GM12892 (cell line): Measurements from ENCODE around the gene ILF3.
A peak's percentile ranks its signal among the peaks of the same experiment; 100 is the strongest.

Experiments used
- DNase-seq: peaks from one replicate; pipeline ENCODE4 v3.0.0; 2011; ENCODE audit not compliant: insufficient read length
- FAIRE-seq: peaks from 2 replicates; lab custom pipeline; 2011; peaks lifted over from hg19 to GRCh38; lab: Jason Lieb, UNC
- POLR2A ChIP-seq: IDR thresholded peaks from 2 replicates; pipeline ENCODE4 v1.6.1; 2011; ENCODE audit warnings: low read depth, low read length, control low read depth
- POLR2AphosphoS5 ChIP-seq: IDR thresholded peaks from 2 replicates; pipeline ENCODE4 v1.6.1; 2011; ENCODE audit warnings: low read depth, low read length, control low read depth
- TAF1 ChIP-seq: IDR thresholded peaks from 2 replicates; pipeline ENCODE4 v1.6.1; 2011; ENCODE audit warnings: low read depth, mild to moderate bottlenecking, control low read depth, low read length, borderline replicate concordance

ILF3 gene

DNA sequence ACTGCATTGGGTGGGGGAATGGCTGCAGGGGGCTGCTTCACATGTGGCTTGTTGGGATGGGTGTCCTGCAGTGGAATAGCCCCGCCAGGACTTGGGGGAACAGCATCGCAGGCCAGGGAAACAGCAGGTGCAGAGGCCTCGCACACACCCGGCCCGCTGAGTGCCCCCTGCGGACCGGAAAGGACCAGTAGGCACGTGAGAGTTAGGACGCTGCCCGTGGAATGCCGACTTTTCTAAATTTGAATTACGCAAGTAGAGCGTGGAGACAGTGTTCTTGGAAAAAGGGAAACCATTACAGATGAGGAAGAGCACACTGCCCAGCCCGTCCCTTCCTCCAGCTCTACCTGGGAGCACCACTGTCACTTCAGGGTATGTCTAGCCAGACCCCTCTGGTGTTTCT lies 75.3 kb downstream of the ILF3 start:
- DNase-seq (no peak), FAIRE-seq (peak; percentile 24)
- TF ChIP-seq POLR2AphosphoS5: no peak
- no peak for TF ChIP-seq POLR2A
- no peak for TF ChIP-seq TAF1

DNA sequence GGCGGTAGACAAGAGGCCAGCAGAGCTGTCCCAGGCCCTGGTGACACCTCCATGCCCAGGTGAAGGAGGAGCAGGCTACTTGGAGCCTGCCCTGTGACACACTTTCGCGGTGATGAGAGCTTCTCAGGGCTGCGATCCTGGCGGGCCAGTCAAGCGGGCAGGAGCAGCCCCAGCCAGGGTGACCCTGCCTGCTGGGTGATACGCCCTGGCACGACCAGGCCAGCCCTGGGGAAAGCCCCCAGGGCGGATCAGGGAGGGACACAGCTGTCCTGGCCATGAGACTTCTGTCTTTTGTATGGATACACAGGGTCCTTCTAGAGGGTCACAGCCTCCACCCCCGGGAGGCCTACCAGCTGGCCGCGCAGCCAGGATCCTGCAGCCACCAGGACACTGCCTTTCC lies 76.8 kb downstream of the ILF3 start:
- DNase-seq: no peak
- TF ChIP-seq TAF1: no peak
- no peak for TF ChIP-seq POLR2AphosphoS5
- no peak for TF ChIP-seq POLR2A
- no peak for FAIRE-seq

DNA sequence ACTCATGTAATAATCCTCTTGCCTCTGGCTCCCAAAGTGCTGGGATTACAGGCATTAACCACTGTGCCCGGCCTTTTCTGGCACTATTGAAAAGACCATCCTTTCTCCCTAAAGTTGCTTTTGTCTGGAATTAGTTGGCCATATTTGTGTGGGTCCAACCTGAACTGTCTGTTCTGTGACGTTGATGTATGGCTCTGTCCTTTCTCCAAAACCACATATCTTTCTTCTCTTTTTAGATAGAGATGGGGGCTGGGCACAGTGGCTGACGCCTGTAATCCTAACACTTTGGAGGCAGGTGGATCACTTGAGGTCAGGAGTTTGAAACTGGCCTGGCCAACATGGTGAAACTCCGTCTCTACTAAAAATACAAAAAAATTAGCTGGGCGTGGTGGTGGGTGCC lies 81.6 kb downstream of the ILF3 start:
- DNase-seq: no peak
- FAIRE-seq: no peak

DNA sequence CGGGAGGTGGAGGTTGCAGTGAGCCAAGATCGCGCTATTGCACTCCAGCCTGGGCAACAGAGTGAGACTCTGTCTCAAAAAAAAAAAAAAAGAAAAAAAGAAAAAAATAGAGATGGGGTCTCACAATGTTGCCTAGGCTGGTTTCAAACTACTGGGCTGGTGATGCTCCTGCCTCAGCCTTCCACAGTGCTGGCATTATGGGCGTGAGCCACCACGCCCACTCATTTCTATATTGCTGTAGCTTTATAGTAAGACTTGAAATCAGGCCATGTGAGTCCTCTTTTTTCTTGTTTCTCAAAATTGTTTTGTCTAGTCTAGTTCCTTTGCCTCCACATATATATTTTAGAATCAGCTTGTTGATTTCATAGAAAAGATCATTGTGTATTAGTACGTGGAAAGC lies 82.0 kb downstream of the ILF3 start:
- no peak for FAIRE-seq
- no peak for DNase-seq
- TF ChIP-seq TAF1 (no peak), POLR2A (no peak), POLR2AphosphoS5 (no peak)

More for the DNA sequence above, 81.6 kb downstream of the ILF3 start:
- TF ChIP-seq POLR2A (no peak), POLR2AphosphoS5 (no peak), TAF1 (no peak)

DNA sequence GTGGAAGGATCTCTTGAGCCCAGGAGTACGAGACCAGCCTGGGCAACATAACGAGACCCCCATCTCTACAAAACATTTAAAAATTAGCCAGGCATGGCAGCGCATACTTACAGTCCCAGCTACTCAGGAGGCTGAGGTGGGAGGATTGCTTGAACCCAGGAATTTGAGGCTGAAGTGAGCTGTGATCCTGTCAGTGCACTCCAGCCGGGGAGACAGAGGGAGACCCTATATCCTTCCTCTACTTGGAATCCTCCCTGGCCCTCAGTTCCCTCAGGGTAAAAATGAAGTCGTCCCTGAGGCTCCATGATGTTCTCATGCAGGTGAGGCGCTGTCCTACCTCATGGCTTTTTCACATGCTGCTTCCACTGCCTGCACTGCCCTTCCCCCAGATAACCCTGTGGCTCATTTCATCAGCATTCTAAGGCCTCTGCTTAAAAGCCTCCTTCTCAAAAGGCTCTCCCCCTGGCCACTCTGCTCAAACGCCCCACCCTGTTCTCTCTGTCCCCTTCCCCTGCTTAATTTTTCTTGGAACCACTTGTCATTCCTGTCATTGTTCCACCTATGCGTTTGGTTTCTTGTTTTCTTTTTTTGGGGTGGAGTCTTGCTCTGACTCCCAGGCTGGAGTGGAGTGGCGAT lies 82.9 kb downstream of the ILF3 start:
- FAIRE-seq (no peak), DNase-seq (no peak)
- no peak for TF ChIP-seq TAF1
- no peak for TF ChIP-seq POLR2A
- TF ChIP-seq POLR2AphosphoS5: no peak

DNA sequence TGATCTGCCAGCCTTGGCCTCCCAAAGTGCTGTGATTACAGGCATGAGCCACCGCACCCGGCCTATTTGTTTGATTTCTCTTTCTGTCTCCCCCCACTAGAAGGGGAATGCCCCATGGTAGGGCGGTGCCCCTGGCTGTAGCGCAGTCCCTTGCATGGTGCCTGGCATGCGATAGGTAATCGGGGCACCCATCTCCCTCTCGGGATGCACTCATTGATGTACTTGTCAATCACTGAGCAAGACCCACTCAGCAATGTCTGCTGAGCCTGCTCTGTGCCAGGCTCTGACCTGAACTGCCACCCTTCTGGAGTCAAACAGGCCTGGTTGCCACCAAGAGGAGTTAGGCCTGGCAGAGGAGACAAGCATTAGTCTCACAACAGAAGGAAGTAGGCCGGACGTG lies 83.6 kb downstream of the ILF3 start:
- DNase-seq: no peak
- no peak for FAIRE-seq
- TF ChIP-seq TAF1 (no peak), POLR2AphosphoS5 (no peak), POLR2A (no peak)

DNA sequence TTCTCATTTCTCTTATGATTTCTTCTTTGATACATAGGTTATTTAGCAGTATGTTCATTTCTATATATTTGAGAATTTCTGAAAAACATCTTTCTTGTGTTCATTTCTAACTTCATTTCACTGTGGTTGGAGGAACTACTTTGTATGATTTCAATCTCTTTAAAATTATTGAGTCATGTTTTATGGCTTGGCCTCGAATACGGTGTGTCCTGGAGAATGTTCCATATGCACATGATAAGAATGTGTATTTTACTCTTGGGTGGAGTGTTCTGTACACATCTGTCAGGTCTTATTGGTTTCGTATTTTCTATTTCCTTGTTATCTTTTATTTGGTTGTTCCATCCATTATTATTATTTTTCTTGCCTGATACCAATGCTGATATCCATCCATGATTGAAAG lies 86.7 kb downstream of the ILF3 start:
- TF ChIP-seq TAF1 (no peak), POLR2AphosphoS5 (no peak), POLR2A (no peak)
- FAIRE-seq (no peak), DNase-seq (no peak)
